NK-92 (cell line): Measurements from ENCODE around the gene ANKRD36C.
"Not testable (repeated sequence)": the region's sequence is repeated elsewhere in the genome, so short reads cannot be mapped to it uniquely, and the experiment has no call there.

Experiments
- DNase-seq: peaks from one replicate; lab custom pipeline; 2025; ENCODE audit not compliant: unreplicated experiment; lab: John Stamatoyannopoulos, UW

Gene ANKRD36C

DNA sequence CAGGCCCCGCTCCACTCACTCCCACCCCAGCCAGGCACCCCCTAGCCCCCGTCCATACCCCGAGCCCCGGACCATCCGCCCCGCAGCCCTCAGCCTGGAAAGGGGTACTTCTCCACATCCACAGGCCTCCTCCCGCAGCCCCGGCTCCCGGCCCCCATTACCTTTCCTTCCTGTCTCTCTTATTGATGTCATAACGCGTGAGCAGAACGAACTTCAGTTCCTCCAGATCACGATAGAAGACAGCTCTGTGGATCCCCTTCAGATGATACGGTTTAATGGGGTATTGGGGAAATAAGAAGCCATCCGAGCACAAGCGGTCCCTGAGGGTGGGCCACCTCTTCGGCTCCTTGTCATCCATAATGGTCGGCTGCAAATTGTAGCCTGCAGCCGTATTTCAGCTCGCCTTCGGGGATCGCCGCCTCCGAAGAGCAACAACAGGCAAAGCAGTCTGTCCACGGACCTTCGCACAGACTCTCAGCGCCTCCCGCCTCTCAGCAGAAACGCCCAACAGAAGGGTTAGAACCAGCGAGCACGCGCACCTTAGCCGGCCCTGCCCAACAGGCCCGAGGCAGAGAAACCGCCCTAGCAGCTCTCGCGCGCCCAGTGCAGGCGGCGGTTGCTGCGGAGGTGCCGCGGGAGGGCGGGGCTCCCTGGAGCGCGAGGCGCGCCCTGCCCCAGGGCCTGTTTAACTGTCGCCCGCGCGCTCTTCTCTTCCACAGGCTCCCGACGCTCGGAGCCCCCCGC lies at the start of gene ANKRD36C:
Gene ANKRD36C (minus strand): TSS at position 474 of the 744 bp plus-strand sequence. CDS start 116 bp downstream, at position 358.
- not testable (repeated sequence) for DNase-seq

DNA sequence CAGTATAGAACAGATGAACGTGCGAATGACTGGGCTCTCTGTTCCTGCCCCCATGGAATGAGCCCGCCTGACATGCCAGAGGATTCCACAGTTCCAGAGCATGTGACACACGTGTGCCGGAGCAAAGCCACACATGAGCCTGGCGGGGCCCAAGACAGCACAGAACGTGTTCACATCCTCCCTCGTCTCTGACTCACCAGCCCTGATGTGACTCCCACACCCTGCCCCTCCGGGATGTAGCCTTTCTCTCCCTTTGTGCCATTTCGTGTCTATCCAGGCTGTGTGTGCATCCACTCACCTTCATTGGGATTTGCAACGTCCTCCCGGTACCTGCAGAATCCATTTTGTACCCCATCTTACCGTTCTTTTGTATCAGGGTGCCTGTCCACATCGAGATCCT lies 43.9 kb upstream of the ANKRD36C start:
- DNase-seq: not testable (repeated sequence)

DNA sequence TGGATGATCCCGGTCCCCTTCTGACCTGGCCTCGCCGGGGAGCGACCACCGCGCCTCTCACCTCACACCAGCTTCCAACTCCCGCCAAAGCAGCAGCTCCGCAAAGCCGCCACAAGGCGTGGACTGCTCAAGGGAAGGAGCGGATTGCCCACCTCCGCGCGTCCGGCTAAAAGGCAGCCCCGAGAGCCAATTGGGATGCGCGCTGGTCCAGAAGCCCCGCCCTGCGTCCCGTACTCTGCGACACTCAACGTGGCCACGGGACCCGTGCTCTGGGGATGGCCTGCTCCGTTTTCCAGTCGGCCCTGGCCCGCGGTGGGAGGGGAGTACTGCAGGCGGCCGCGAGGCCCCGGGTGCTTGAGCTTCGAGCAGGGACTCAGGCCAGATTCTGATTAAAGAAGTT lies 43.2 kb upstream of the ANKRD36C start, which contains the start of gene GPAT2:
Gene GPAT2 (minus strand): TSS at position 125 of the 400 bp plus-strand sequence. CDS start 2,557 bp downstream, outside the sequence.
- DNase-seq: not testable (repeated sequence)

DNA sequence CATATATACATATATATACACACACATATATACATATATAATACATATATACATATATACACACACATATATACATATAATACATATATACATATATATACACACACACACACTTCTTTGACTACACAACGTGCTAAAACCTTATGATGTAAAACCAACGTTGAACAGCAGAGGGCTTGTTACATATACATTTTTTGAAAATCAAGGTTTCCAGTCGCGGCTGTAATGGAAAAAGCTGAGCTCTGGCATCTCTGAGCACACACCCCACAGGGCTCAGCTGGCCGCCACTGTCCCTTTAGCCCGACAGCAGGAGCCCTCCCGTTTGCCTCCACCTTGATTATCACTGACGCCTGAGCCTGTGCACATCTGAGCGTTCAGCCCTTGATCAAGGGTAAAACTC lies 42.4 kb upstream of the ANKRD36C start:
- not testable (repeated sequence) for DNase-seq

DNA sequence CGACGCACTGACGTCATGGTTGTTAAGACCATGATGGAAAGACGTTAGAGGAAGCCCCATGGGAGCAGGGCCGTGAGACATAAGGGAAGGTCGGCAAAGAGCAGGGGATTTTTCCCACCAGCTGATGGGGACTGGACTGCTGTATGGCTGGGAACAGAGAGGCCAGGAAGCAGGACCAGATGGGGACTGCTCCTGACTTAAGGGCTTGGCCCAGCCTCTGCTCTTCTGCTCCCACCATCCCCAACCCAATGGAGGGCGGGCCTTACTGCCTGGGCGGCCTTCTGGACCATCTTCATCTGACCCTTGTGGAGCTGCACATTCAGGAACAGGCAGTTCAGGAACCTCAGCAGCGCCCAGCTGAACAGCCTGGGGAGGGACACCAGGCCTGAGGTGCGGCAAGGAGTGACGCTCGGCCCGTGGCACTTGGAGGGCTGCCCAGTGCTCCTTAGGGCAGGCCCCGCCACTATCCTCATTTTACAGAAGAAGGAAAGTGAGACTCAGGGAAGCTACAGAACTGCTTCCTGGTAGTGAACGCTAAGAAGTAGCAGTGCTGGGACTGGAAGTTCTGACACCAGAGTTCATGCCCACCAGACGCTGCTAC lies 36.2 kb upstream of the ANKRD36C start:
- not testable (repeated sequence) for DNase-seq

DNA sequence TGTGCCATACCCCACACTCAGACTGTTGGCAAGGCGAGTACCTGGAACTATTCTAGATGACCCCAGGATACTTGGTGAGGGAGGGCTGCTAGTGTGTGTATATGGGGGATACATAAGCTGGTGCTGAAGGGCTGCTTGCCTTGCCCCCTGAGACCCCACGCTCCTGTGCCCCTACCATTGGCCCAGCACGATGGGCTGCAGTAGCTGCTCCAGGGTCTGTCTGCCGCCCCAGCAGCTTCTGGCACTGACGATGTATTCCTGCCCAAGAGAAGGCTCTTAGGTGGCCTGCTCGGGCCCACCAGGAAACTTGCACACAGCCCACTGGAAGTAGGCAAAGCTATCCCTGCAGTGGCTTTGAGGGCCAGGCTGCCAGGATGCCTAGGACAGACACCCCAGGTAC lies 34.1 kb upstream of the ANKRD36C start:
- not testable (repeated sequence) for DNase-seq

DNA sequence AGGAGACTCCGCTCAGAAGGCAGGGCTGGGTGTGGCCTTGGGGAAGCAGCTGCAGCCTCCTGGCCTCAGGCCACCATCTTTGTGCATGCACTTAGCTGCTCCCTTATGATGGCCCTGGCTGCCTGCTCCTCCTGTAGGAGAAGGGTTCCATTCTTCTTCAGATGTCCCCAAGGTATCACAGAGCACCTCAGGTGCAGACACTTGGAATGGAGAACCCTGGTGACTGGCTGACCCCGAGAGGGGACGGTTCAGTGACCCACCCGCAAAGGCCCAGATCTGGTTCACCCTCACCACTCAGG lies 33.5 kb upstream of the ANKRD36C start:
- no peak for DNase-seq

DNA sequence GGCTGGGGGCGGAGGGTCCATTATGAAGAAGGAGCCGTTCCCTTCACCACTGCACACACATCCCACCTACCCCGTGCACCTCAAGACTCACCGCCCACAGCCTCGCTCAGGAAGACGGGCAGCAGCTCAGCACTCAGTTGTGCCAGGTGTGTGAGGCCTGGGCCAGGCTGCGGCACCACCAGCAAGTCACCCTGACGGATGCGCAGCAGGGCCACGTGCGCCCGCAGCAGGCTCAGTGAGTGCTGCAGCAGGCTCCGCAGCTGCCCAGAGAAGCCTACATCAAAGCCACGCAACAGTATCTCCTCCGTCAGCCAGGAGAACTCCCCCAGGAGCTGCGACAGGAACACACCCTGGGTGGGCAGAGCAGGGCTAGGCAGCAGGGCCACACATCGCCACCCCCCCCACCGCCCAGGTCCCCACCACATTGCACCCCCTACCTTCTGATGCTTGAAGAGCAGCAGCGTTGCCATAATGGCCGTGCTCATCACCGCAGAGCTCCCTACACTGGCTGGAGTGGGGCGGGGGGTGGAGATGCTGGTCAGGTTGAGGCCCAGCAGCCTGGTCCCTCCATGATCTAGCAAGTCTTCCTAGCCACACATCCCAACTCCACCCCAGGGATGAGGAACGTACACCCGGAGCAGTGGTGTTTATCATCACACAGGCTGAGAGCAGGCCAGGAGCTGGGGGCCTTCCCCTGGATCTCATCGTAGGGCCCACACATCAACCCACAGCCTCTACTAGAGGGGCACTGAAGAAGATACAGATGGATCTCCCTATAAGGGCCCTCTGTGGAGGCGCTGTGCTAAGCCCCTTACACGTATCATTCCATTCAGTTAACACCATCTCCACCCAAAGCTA lies 32.9 kb upstream of the ANKRD36C start:
- DNase-seq: no peak

DNA sequence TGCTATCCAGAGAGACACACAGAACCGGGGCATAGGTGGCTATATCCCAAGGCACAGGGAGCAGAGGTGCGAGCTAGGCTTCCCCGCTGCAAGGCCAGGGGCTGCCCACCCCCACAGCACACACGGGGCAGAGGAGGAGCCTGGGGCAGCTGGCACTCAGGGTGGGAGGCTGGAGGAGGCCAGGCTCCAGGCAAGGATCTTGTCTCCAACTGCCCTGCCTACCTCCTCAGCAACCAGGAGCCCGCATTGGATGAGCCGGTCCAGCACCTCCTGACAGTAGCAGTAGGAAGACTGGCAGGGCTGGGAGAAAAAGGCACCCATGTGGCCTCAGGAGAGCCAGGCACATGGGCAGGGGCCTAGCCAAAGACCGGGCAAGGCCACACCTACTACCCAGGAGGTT lies 32.1 kb upstream of the ANKRD36C start:
- DNase-seq: not testable (repeated sequence)

DNA sequence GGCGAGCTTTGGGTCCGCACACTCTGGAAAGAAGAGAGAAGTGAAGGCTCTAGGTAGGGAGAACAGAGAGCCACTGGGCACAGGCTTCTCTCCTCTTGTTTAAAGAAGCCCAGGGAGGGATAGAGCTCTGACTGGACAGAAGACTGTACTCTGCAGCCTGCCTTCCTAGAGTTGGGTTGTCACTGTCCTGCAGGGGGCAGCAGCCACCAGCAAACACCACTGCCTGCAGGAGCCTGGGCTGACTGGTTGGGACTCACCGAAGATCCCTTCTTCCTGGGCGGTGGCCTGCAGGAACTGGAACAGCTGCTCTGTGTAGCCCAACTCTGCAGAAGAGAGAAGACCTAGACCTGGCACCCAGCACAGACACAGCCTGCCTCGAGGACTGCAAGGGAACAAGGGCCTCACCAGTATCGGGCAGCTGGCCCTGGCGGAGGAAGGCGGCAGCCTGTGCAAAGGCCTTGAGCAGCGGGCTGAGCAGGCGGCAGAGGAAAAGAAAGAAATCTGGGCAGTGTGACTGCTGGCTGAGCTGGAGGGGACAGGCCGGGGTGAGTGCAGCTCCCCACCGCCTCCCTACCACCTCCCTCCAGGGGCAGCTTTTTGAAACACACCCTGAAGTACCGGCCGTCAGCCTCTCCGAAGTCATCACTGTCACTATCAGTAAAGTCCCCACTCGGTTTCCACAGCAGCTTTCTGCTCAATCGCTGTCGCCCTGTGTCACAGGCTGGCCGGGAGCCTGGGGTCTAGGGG lies 31.2 kb upstream of the ANKRD36C start:
- DNase-seq: not testable (repeated sequence)

DNA sequence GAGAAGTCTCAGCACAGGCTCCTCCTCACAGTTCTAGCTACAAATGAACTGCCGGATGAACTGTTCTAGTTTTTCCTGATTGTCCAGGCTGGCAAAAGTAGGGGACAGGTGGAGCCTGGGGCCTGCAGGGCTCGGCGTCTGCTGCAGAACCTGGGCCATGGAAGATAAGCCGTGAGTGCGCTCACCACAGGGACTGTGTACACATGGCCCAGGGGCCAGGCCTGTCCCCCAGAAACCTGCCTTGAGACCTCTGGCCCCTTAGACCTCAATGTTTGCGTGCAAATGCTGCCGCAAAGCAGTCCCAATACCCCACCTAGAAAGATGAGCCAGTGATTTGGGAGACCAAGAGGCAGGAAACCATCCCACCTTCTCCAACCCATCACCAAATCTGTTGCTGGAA lies 30.5 kb upstream of the ANKRD36C start:
- DNase-seq: not testable (repeated sequence)

DNA sequence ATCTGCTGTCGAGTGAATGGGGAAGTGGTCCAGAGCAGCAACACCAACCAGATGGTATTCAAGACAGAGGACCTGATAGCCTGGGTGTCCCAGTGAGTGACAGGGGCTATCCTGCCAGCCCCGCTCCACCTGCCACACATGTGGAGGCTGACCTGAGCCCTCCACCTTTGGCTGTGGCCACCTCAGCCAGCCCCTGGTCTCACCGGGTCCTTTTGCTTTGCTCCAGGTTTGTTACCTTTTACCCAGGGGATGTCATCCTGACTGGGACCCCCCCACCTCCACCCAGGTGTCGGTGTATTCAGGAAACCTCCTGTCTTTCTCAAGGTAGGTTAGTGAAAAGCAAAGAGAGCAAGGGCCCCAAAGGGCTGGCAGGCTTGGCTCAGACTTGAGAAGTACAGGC lies 29.5 kb upstream of the ANKRD36C start:
- not testable (repeated sequence) for DNase-seq

DNA sequence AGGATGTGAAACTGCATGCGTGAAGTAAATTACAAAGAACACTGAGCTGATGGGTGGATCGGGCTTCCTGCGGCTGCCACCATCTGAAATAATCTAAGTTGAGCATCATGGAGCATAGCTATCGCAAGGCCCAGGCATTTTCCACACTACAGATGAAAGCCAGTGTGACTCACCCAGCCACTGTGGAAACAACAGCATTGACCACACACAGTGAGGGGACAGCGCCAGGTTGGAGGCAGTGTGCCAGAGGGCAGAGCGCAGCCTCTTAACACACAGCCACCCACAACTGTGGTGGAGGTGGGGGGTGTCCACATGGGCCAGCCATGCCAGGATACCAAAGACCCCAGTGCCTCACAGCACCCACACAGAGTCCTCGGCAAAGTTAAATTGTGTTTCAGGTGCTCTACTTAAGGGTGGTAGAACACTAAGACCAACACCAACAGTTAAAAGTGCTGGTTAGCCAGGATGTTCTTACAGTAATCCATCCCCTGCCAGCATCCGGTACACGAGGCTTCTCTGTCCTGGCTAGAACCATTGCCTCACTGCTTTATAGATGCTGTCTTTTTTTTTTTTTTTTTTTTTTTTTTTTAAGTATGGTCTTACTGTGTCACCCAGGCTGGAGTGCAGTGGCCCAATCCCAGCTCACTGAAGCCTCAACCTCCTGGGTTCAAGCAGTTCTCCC lies 28.4 kb upstream of the ANKRD36C start:
- not testable (repeated sequence) for DNase-seq

DNA sequence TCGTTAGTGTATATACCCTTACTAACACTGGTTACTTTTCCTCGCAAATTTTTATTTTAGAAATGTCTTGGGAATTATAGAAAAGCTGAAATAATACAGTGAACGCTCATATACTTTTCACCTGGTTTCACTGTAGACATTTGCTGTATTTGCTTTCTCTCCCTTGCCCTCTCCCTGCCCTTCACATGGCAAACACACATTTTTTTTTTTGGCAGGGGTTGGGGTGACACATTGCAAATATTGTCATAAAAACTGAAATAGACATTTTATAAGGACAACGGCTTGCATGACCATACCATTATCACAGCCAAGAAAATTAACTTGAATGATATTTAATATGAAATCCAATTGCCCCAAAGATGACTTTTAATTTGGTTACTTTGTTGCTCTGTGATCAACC lies 24.7 kb upstream of the ANKRD36C start:
- DNase-seq: not testable (repeated sequence)

DNA sequence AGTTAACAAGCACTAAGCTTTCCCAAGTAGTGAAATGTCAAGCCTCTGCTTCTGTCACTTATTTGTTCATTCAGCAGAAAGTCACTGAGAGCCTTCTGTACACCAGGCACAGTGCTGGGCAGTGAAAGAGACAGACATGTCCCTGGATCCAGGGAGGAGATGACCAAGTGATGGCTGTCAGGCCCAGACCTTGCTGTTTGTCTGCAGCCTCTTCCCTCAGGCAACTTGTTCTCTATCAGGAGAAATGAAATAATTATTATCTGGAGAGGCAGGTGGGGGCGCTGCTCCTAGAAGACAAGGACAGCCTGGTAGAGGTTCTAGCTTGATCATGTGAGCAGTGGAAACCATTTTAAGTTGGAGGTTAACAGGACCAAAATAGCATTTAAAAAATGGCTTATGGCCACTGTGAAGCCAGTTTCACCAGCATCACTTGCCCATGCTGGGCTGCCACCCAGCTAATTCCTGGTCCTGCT lies 21.2 kb upstream of the ANKRD36C start:
- DNase-seq: not testable (repeated sequence)

DNA sequence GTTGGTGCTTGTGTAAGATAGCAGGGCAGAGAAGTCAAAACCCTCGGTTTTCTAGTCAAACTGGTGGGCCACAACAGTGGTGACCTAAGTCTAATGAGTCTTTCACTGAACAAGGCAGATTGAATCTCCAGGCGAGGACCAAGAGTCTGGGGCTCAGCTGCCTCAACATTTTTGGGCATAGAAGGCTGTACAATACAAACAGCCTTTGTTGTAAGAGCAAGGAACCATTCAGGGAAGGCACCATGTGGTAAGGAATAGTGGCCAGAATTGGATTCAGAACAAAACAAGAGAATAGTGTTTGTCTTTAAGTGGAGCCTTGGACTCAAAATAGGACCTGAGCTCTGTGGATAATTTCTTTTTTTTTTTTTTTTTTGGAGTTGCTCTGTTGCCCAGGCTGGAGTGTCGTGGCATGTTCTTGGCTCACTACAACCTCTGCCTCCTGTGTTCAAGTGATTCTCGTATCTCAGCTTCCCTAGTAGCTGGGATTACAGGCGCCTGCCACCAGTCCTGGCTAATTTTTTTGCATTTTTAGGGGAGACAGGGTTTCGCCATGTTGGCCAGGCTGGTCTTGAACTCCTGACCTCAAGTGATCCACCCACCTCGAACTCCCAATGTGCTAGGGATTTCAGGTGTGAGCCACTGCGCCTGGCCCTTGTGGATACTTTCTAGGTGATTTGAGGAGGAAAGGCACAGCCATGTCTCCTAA lies 20.6 kb upstream of the ANKRD36C start:
- DNase-seq: not testable (repeated sequence)

DNA sequence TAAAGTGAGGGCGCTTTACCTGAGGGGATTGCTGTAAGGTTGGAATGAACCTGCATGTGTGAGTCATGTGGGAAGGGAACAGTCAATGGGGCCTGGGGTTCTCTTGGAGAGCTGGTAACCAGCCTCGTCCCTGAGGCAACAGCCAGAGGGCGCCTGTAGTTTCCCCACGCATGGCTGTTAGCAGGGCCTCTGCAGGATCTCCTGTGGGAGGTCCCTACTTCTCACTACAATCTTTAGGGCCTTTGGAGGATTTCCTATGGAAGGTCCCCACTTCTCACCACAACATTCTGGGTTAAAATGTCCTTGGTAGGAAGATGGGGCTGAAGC lies 19.5 kb upstream of the ANKRD36C start:
- DNase-seq: not testable (repeated sequence)

DNA sequence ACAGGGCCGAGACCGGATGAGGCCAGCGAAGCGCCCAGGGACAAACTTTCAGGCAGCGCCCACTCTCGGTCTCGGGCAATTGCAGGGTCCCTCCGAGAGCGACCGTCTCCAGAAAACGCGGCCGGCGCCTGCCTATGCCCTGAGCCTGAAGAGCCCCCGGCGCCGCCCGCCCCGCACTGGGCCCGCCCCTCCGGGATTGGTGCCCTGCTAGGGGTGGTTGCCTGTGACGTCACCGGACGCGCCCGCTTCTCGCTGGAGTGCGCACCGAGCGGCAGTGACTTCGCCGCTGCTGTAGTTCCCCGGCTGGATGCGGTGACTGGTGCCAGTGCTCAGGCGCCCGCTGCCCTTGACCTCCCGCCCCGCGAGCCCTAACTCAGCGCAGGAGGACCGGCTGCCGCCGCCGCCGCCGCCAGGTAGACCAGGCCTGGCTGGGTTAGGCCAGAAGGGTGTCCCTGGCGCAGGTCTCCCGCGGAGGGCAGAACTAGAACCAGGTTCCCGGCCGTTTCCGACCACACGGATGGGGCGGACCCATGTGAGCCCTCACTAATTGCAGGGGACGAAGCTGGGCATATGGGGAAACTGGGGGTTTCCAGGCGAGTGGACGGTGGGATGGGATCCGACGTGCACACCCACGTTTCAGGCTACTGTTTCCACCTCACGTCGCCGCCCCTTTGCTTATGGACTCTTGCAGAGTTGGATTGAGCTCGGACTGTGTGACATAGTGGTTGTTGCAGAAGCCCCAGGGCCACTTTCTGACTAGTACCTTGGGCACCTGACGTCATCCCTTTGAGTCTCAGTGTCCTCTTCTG lies 18.9 kb upstream of the ANKRD36C start:
- not testable (repeated sequence) for DNase-seq

DNA sequence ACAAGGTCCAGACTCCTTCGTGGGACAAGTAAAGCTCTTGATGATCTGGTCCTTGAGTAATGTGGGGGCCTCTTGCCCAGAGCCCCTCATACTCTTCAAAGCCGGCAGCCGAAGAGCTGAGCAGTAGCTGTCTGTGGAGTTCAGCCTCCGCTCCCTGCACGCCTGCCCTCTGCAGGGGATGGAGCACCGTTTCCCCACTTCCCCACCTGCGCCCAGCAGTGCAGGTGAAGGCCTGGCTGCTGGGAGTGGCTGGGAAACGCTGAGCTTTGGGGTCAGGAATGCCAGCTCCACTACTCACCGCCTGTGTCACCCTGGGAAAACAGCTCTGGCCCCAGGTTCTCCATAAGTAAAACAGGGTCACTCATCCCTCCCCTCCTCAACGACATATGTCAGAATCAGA lies 18.2 kb upstream of the ANKRD36C start:
- DNase-seq: not testable (repeated sequence)
